Activated T-cell treated with anti-CD3 and anti-CD28 coated beads for 1 hour (primary cell): Measurements from ENCODE around the gene ZNF148.
"Not testable (repeated sequence)": the region's sequence is repeated elsewhere in the genome, so short reads cannot be mapped to it uniquely, and the experiment has no call there.

ENCODE experiments used
- DNase-seq: peaks from one replicate; pipeline ENCODE4 v3.0.0-alpha.2; 2020; ENCODE audit warnings: low read depth

ZNF148 gene

DNA sequence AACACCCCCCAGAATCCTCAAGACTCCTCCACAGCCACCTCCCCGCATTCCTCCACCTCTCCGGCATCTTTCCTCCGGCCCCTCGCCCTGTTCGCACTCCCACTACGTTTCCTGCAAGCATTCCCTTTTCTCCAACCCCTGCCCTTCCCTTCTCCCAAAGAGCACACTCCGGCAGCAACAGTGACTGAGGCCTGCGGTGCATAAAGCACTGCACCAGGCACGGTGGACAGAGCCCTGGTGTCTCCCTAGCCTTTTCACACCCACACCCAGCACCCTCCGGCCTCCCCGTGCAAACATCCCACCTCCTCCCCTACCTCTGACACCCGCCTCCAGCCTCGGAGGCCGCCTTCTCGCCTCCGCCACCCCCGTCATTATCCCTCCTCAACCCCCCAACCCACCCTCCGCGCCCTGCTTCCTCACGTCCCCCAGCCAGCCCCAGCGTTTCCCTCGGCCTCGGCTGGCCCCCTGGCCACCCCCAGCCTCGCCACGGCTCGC lies 577 bp downstream of the ZNF148 start:
- peak; percentile 25 for DNase-seq

GRCh38 chr3:125367403-125368230 lies 7.5 kb downstream of the ZNF148 start:
- no peak for DNase-seq

DNA sequence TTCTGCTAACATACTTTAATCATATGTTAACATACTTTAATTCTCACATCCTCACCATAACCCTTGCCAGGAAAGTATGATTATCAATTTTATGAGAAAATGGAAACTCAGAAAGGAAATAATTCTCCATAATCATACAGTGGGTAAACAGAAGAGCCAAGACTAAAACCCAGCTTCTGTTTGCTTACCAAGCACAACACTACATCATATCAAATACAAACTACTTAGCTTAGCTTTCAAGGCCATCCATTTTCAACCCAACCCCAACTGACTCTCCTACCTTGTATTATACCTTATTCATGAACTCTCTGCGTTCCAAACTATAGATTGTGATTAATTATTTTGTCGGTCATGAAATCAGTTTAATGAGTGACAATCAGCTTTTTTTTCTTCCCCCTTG lies 9.0 kb downstream of the ZNF148 start:
- no peak for DNase-seq

DNA sequence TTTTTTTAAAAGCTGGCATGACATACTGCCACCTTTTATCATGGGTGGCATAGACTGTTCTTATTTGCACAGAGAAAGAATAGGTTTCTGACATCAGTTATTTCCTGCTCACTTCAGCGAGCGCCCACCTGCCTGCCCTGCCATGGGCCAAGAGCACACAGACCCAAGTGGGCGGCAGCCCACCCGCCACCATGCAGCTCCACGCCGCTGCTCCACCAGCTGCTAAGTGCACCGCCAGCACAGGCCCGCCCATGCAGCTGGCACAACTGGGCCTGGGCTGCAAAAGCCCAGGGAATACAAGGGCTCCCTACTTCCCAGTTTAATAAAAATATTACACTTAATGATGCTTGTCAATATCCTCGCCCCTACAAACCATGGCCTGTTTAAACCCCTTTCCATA lies 15.4 kb downstream of the ZNF148 start:
- no peak for DNase-seq

DNA sequence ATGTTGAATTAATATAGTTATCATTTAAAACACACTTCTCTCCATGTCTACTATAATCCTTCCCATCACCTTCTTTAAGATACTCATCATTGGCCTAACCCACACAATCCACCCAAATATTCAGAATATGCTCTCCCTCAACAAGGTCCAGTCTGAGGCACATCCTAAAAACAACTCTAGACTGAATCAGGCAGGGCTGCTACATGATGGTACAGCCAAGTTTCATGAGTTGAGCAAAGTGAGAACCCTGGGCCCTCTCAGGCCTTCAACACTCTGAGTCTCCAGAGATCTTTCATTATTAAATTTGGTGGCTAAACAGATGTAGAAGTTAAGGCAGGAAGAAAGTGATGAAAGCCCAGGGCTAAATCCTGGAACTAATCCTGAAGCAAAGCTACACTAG lies 16.2 kb downstream of the ZNF148 start:
- no peak for DNase-seq

DNA sequence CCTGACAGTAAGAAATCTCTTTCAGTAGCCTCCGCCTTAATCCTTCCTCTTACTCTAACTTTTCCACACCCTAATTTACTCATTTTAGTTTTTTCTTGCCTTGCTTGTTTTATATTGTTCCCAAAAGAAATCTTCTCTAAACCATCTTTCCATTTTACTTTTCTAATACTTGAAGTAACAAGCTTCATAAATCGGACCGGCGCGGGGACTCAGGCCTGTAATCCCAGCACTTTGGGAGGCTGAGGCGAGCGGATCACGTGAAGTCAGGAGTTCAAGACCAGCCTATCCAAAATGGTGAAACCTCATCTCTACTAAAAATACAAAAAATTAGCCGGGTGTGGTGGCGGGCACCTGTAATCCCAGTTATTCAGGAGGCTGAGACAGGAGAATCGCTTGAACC lies 17.3 kb downstream of the ZNF148 start:
- DNase-seq: no peak

GRCh38 chr3:125357032-125357658 lies 18.0 kb downstream of the ZNF148 start:
- peak; percentile 49 for DNase-seq

GRCh38 chr3:125356140-125357026 lies 18.7 kb downstream of the ZNF148 start:
- DNase-seq: no peak

DNA sequence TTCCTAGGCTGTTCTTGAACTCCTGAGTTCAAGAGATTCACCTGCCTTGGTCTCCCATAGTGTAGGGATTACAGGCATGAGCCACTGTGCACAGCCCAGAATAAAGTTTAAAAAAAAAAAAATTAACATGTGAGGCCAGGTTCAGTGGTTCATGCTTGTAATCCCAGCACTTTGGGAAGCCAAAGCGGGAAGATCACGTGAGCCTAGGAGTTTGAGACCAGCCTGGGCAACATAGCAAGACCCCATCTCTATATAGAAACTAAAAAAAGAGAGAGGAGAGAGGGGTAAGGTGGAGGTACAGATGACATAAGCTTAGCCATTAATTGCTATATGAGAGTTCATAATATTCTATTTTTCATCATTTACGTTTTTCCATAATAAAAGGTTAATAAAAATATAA lies 21.5 kb downstream of the ZNF148 start:
- DNase-seq: no peak

GRCh38 chr3:125353128-125353527 lies 22.0 kb downstream of the ZNF148 start:
- DNase-seq: no peak

DNA sequence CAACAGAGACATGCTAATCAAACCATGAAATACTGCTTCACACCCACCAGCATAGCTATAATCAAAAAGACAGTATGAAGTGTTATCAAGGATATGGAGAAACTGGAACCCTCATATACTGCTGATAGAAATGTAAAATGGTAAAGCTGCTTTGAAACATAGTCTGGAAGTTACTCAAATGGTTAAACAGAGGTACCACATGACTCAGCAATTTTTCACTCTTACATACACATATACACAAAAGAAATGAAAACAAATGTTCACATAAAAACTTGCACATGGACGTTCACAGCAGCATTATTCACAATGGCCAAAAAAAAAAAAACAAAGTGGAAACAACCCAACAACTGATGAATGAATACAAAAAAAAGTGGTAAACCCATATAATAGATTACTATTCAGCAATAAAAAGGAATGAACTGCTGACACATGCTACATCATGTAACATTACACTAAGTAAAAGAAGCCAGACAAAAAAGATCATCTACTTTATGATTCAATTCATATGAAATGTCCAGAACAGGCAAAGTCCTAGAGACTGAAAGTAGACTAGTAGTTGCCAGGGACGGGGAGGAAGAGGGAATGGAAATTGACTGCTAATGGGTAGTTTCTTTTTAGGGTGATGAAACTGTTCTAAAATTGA lies 23.2 kb downstream of the ZNF148 start:
- DNase-seq: no peak

GRCh38 chr3:125351152-125351551 lies 24.0 kb downstream of the ZNF148 start:
- no peak for DNase-seq

DNA sequence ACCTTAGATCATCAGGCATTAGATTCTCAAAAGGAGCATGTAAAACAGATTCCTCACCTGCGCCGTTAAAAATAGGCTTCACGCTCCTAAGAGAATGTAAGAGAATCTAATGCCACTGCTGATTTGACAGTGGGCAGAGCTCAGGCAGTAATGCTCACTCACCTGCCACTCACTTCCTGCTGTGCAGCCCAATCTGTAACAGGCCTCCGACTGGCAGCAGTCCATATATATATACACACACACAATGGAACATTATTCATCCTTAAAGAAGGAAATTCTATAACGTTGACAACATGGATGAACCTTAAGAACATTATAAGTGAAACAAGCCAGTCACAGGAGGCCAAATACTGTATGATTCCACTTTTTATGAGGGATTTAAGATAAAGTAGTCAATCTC lies 24.5 kb downstream of the ZNF148 start:
- DNase-seq: no peak

GRCh38 chr3:125349556-125350165 lies 25.5 kb downstream of the ZNF148 start:
- no peak for DNase-seq

DNA sequence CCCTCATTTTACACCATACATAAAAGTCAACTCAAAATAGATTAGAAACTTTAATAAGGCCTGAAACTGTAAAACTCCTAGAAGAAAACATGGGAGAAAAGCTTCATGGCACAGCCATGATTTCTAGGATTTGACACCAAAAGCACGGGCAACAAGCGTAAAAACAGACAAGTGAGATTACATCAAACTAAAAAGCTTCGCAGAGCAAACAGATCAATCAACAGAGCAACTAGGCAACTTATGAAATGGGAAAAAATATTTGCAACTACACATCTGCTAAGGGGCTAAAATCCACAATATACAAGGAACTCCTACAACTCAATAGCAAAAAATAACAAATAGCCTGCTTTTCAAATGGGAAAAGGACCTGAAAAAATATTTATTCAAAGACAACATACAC lies 26.1 kb downstream of the ZNF148 start:
- no peak for DNase-seq

DNA sequence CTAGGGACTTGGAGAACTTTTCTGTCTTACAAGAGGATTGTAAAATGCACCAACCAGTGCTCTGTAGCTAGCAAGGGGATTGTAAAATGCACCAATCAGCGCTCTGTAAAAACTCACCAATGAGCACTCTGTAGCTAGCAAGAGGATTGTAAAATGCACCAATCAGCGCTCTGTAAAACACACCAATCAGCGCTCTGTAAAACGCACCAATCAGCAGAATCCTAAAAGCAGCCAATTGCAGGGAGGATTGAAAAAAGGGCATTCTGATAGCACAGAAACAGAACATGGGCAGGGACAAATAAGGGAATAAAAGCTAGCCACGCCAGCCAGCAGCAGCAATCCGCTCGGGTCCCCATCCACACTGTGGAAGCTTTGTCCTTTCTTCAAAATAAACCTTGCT lies 31.8 kb downstream of the ZNF148 start:
- DNase-seq: not testable (repeated sequence)

GRCh38 chr3:125340121-125340520 lies 35.0 kb downstream of the ZNF148 start:
- DNase-seq: no peak

DNA sequence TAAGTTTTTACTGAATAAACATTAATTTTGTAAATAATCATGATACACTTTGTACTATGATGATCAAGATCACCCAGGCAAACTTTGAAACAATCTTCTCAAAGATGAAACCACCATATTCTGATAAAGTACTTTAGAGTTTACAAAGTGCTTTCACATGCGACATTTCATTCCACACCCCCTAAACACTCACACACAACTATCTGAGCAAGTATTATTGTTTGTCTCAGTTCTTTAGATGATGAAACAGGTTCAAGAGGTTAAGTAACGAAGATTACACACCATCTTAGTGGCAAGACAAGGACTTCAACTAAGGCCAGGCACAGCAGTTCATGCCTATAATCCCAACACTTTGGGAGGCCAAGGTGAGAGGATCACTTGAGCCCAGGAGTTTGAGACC lies 37.6 kb downstream of the ZNF148 start:
- DNase-seq: no peak

GRCh38 chr3:125334675-125335560 lies 40.2 kb downstream of the ZNF148 start:
- DNase-seq: no peak

- DNase-seq: no peak
Observed at GRCh38 chr3:125332504-125332903, 42.6 kb downstream of the ZNF148 start.

DNA sequence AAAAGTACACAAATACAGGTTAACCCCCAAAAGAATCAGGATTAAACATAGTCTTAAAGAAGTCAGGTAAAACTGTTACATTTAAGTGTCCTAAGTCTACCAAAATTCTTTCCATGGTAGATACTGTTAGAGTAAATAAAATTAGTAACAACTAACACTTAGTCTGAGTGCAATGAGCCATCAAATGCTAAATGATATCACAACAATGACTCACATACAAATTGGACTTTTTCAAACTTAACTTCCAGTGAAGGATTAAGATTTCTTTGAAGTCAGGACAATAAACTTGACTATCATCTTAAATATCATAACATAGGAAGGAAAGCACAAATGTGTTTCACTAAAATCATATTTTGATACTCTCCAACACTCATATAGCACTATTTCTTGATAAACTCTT lies 43.9 kb downstream of the ZNF148 start:
- no peak for DNase-seq
